ENCODE measurements around the gene LRIT1.
"Not testable (repeated sequence)": the region's sequence is repeated elsewhere in the genome, so short reads cannot be mapped to it uniquely, and the experiment has no call there.

The LRIT1 gene, protein sequence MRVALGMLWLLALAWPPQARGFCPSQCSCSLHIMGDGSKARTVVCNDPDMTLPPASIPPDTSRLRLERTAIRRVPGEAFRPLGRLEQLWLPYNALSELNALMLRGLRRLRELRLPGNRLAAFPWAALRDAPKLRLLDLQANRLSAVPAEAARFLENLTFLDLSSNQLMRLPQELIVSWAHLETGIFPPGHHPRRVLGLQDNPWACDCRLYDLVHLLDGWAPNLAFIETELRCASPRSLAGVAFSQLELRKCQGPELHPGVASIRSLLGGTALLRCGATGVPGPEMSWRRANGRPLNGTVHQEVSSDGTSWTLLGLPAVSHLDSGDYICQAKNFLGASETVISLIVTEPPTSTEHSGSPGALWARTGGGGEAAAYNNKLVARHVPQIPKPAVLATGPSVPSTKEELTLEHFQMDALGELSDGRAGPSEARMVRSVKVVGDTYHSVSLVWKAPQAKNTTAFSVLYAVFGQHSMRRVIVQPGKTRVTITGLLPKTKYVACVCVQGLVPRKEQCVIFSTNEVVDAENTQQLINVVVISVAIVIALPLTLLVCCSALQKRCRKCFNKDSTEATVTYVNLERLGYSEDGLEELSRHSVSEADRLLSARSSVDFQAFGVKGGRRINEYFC

DNA sequence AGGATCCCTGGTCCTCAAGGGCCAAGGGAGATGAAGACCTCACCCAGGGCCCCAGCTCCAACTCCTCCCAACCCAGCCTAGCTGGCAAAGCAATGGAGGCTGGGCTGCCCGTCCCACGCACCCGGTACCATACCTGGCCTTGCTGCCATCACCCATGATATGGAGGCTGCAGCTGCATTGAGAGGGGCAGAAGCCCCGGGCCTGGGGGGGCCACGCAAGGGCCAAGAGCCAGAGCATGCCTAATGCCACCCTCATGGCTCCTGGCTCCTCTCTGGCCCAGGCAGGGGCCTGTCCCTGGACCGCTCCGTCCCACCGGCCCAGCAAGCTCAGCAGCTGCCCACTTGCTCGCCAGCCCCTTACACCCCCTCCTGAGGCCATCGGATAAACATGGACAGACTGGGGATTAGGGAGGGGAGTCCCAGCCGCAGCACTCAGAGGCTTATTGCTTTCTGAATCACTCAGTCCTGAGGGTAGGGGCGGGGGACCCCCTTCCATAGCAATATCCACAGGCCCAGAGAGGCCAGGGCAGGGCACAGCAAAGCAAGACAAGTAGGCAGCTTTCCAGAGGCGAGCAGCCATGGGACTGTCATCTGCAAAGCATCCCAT, at the start of gene LRIT1:
Gene LRIT1, minus strand, starts transcription at position 362 of the 606 bp plus-strand sequence. Its CDS starts 107 bp downstream, at position 255.
- no peak for DNase-seq

DNA sequence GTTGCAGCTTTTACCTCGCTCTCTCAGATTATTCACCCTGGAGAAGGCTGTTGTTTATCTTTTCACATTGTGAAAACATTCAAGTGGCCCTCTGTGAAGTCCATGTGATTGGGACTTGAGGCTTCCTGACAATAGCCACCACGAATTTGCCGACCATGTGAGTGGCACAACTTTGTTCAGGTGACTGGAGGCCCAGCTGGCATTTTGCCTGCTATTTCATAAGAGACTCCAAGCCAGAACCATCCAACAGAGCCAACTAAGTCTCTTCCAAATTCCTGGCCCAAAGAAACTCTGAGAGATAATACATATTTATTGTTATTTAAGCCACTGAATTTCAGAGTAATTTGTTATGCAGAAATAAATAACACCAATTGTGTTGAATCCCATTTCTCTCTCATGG, 48.9 kb upstream of the LRIT1 start:
- DNase-seq = no peak

DNA sequence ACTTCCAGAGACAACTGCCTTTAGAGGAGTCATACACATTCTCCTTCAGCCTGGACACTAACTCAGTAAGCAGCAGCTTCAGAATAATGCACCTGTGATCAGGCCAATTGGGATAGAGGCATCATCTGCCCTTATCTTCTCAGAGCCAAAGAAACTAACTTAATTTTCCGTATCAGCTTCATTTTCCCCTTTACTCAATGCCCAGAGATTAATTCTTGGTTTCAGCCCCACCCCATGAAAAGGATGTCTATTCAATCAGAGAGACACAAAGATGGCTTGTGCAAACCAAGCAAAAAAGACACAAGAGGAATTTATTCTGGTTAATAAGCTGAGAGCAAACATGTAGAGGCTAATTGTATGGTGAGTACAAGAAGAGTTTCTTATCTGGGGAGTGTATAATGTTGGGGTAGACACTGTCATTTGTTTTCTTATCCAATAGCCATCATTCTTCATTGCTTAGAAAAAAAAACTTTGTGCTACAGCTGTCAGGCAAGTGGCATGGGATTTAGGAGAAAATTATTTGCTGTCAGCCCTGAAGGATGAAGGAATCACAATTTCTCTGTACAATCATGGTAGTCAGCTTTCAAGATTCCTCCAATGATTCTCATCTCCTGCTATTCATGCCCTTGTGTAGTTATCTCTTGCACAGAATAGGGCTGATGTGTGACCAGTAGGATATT, 48.3 kb upstream of the LRIT1 start:
- DNase-seq = no peak

DNA sequence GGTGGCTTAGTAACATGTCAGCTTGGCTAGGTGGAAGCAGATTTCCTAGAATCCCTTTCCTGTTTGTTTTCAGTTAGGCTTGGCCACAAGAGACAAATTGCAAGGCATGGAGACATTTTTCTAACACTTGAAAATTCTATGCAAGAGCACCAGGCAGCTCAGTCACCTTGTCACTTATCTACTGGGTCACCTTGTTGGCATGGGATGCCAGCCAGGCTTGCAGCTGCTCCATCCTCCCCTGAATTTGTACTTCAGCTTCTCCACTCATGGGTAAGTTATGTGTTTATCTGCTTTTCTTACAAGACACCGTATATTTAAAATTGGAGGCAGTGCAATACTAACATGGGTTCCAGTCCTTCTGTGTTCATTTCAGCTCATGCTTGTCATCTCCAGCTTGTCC, 46.8 kb upstream of the LRIT1 start:
- no peak for DNase-seq

DNA sequence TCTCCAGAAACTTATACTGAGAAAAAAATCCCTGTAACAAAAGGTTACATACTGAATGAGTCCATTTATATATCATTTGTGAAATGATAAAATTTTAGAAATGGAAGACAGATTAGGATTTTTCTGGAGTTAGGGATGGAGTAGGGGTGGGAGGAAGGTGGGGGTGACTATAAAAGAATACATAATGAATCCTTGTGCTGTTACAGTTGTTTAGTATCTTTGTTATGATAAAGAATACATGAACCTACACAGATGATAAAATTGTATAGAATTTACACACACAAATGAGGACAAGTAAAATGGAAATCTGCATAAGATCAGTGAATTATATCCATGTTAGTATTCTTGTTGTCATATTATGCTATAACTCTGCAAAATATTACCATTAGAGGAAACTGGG, 45.3 kb upstream of the LRIT1 start:
- DNase-seq = no peak

DNA sequence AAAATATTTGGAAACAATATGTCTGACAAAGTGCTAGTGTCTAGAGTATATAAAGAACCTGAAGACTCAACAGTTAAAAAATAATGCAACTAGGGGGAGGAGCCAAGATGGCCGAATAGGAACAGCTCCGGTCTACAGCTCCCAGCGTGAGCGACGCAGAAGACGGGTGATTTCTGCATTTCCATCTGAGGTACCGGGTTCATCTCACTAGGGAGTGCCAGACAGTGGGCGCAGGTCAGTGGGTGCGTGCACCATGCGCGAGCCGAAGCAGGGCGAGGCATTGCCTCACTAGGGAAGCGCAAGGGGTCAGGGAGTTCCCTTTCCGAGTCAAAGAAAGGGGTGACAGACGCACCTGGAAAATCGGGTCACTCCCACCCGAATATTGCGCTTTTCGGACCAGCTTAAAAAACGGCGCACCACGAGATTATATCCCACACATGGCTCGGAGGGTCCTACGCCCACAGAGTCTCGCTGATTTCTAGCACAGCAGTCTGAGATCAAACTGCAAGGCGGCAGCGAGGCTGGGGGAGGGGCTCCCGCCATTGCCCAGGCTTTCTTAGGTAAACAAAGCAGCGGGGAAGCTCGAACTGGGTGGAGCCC, 38.6 kb upstream of the LRIT1 start:
- not testable (repeated sequence) for DNase-seq

DNA sequence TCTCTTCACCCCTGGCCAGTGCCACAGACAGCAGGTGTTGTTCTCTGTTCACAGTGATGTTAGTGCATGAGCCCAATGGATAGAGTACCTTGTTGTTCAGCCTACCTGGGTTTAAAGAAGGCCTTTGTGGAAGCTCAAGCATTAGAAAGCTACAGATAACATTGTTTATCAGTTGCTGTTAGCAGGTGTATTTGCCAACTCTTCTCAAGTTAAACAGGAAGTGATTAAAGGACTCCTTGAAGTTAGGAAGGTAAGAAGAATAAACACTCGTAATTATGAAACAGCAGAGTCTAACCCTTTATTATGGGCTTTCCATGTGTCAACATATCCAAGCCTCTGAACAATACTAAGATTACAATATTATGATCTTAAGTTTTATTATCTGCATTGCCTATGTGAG, 29.4 kb upstream of the LRIT1 start:
- no peak for DNase-seq

DNA sequence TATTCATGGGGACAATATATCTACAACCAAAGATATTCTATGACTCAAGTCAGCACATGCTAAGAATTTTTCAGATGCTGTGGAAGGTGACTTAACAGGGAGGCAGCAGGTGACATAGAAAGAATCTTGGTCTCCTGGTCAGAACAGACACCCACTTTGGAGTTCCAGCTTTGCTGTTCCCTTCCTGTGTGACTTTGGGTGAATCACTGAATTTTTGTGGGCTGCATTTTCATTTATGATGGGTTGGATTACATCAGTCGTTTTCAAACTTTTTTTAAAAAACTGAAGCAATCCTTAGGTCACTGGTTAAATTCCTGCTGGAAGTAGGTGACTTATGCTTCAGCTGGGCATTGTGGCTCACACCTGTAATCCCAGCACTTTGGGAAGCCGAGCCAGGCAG, 28.4 kb upstream of the LRIT1 start:
- DNase-seq = no peak

DNA sequence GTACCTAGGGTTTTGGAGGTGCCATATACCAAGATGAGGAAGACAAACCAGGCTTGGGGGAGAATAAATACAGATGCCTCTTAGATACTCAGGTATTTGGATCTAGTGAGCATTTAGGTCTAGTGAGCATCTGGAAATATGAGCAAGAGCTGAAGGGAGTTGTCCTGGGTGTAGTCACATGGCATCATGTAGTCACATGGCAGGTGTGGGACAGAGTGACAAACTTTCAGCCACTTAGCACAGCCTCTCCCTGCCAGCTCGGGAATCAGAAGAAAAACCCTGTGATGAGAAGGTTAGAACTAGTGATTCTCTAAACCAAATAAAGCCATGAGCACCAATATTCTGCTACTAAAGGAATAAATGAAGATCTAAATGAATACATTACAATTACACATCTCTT, 27.8 kb upstream of the LRIT1 start:
- DNase-seq = no peak

DNA sequence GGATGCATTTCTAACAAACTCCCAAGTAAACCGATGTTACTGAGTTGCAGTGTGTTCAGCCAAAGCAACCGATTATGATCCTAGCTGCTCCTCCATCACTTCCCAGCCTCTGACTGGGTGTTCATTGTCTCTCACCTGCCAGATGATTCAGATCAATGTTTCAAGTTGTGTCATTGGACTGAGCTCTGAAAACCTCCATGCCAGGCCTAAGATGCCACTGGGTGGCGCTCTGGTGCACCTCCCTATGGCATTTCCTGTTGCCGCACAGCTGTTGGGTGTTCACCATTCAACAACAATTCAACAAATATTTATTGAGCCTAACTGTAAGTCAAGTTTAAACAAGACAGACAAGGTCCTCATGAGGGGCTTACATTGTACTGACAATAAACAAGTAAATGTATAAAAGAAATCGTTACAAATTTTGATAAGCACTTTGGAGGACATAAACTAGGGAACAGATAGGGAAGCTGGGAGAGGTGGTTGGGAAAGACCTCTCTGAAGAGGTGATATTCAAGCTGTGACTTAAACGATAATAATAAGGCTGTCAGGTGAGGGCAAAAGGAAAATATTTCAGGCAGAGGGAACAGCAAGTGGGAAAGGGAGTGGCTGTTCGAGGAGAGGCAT, 26.3 kb upstream of the LRIT1 start:
- DNase-seq = peak; percentile 13

DNA sequence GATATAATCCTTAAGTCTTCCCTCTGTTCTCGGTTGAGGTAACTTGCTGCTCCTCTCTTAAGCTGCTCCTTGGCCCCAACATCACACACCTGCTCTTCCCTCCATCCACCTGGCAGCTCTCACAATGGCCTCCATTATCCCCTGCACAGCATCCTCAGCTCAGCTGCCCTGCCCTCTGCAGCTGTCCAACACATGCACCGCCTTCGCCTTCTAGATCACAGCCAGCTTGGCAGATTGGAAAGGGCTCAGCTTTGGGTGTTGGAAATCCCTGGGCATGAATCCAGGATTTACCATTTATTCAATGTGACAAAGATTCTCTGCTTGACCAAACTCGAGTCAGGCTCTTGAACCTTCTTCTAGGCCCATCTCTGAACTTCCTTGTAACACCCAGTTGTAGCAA, 24.1 kb upstream of the LRIT1 start:
- DNase-seq = no peak

DNA sequence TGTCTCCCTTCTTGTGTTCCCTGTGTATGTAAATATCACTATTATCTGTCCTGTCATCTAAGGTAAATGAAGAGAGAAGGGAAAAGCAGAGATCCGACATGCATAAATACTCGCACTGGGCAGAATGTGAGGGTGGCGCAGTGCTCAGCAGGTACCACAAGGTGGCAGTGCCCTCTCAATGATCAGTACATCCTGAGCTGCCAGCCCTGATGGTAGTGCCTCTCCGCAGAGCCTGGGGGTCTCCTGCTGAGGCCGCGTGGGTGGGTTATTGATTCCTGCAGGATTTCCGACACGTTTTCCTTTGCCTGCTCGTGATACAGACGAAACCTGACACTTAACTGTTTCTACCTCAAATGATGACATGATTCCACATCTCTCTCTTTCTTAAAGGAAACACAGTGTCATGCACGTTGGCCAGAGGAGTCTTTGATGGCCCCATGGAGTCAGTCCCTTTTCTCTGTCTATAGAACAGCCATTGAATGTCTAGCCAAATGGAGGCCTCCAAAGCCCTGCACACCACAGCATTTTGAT, 23.3 kb upstream of the LRIT1 start:
- peak; percentile 25 for DNase-seq

DNA sequence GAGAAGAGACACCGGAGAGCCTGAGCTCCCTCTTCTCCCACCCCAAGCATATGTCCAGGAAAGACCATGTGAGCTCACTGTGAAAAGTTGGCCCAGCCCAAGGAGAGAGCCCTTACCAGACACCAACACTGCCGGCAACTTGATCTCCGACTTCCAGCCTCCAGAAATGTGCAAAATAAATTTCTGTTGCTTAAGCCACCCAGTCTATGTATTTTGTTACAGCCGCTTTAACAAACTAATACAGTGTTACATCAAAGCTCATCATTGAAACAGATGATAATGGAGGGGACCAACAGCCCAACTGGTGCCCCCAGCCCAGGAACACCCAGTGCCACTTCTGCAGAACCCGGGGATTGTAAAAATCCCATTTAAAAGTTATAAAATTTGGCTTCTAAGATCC, 22.4 kb upstream of the LRIT1 start:
- DNase-seq = no peak

DNA sequence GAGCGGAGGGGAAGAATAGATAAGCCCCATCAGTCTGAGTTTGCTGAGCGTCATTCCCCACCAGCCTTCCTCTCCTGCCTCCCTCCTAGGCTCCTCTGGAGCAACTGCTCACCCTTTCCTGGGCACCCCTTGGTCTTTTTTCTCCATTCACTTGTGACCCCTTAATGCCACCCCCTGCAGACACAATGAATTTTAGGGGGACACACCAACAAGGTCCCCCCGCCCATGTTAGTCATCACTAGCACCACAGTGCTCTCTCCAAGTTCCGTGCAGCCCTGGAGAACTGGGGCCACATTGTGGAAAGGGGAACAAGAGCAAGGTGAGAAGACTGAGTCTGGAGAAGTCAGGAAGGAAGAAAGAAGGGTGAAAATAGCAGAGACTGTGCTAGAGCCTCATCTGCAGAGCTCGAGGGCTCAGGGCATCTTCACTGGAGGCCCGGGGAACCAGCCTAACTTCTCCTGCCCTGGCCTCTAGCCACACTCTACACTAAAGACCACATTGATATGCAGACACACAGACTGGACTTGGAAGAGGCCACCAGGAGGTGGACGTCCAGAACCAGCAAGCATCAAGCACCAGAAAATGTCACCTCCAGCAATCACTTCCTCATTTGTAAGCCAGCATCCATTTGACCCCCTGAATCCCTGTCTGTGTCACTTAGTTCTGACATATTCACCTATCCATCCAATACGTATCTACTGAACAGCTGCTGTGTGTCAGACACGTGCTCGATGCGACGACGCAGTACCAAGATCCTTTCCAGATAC, 21.0 kb upstream of the LRIT1 start:
- DNase-seq = no peak

DNA sequence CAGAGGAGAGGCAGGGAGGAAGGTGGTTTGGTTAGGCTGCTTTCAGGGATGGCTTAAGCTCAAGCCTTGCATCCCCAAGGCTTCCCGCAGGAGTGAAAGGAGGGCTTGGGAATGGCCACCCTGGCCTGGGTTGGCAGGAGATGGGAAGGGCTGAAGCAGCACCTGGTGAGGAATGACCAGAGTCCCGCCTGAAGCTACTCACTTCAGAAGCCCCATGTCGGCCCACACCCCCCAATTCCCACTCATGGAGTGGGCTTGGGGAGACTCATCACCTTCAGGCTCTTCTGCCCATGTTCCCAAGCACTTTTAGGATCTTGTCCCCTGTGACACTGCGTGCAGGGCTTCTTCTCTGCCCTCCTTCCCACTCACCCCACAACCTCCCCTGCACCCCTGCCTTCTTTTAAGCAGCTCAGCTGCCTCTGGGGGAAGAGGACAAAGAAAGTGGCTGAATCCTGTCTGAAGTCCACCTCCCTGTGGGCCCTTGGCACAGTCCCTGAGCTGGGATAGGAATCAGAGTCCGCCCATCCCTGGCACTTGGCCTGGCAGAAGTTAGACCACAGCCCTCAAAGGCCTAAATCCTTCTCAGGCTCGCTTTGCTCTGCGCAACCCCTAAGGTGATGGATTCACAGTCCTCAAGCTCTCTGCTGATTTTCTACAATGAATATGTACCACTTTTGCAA, 20.0 kb upstream of the LRIT1 start:
- DNase-seq = no peak

DNA sequence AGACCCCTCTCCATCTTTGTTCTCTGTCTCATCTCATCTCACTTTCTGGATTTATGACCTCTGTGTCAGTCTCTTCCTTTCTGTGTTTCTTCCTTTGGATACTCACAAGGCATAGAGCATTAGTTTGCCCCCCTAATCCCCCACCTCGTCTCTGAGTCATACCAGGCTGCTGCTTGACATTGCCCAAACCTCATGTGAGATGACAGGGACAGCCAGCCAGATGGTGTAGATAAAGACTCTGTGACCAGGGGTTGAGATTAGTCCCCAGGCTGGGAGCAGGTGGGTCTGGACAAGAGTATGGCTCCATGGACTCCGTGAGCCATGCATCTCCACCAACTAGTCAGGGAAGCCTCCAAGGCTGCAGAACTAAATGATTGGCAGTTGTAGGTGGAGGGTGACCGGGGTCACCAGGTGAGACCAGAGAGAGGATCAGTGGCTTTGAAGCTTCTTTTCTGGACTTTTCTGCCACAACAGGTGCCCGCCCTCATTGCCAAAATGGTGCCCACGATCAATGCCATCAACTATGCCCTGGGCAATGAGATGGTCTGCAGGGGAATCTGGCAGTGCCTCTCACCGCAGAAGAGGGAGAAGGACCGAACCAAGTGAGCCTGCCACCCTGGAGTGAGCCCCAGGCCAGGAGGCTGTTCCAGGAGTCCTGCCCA, 16.8 kb upstream of the LRIT1 start:
- no peak for DNase-seq

DNA sequence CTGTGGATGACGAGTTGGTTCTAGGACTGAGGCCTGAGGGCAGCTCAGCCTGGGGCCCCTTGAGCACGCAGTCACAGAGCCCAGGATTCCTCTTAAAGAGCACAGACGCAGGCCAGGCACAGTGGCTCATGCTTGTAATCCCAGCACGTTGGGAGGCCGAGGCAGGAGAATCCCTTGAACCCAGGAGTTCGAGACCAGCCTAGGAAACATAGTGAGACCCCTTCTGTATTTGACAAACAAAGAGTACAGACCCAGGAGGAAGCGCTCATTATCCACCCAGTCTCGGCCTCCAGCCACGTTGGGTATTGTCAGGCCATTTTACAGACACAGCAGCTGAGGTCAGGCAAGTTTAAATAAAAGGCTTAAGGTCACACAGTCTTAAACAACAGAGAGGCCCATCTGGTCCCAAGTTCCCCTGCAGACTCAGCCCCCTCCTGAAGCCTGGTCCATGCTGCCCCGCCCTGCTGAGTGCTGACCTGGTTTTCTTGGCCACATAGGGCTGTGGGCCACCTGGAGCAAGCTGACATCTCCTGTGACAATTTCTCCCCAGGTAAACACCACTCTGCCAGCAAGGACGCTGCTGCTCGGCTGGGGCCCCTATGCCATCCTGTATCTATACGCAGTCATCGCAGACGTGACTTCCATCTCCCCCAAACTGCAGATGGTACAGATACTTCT, 16.1 kb upstream of the LRIT1 start:
- no peak for DNase-seq

DNA sequence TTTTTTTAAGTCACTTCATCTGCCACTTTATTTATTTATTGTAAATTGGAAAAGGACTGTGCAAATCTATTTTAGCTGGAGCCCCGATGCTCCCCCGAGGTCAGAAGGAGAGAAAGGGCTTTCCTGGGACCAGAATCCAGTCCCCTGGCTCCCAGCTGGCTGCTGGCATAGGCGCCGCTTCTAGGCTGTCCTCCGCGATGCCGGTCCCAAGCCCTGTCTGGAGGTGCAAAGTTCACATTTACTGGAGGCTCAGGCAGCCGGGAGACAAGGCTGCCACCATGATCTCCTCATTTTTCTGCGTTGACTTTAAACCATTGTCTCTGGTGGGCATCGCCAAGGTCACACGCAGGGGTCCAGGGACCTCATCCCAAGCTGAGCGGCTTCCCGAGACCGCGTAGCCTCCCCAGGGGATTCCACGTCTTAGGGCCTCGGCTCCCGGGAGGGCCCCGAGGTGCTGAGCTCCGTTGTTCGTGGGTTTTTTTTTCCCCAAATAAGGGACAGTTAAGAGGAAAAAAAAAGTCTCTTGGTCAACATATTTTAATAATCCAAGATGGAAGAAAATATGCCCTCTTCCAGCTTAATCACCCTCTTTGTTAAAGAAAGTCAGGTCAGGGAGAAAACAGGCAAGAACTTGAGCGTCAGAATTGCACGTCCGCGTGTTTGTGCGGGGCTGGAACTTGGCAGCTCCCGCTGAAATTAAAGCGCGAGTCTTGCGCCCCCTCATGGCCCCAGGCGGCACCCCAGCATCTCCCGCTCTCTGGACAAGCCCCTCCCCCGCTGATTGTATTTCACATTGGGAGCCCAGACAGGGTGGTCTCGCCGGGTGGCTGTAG, 15.4 kb upstream of the LRIT1 start:
- no peak for DNase-seq
